HepG2 (cell line): Measurements from ENCODE around the gene HCFC1. TPM values are rescaled to one million over a fixed set of nuclear protein-coding genes. Genes with fewer than 3 reads are reported as not detected.

Source experiments
- CHCHD3 ChIP-seq: sonication (generic); formaldehyde crosslinking; IDR thresholded peaks from 2 replicates; pipeline ENCODE4 v1.8.0; 2022; ENCODE audit warnings: mild to moderate bottlenecking, missing genetic modification reagents, moderate library complexity
- CREB1 ChIP-seq, 2 experiments: fragments of 450-650 bp in 1 of 2; IDR thresholded peaks; 2 replicates each; pipeline ENCODE4 v1.6.1; 2016 to 2017; ENCODE audit warnings: control low read depth in 1 of 2, mild to moderate bottlenecking in 1 of 2, missing compliant biosample characterization in 1 of 2, missing genetic modification characterization in 1 of 2
- HNRNPLL ChIP-seq: fragments of 200-400 bp; formaldehyde crosslinking; IDR thresholded peaks from 2 replicates; pipeline ENCODE4 v1.6.1; 2017; ENCODE audit warnings: mild to moderate bottlenecking, low read depth, low read length; ENCODE audit not compliant: poor library complexity, severe bottlenecking
- NFYC ChIP-seq: IDR thresholded peaks from 2 replicates; pipeline ENCODE4 v1.6.1; 2016; ENCODE audit warnings: missing genetic modification reagents, missing compliant biosample characterization
- NR2F2 ChIP-seq: IDR thresholded peaks from 2 replicates; pipeline ENCODE4 v1.6.1; 2012; ENCODE audit warnings: low read depth, inconsistent platforms, borderline replicate concordance
- PCBP1 ChIP-seq: fragments of 200-400 bp; formaldehyde crosslinking; IDR thresholded peaks from 2 replicates; pipeline ENCODE4 v1.6.1; 2017; ENCODE audit warnings: mild to moderate bottlenecking, low read depth, low read length, borderline replicate concordance
- RCOR2 ChIP-seq: IDR thresholded peaks from 2 replicates; pipeline ENCODE4 v1.6.1; 2016; ENCODE audit warnings: missing biosample characterization, missing genetic modification reagents
- SETDB1 ChIP-seq: sonication (generic); formaldehyde crosslinking; IDR thresholded peaks from 2 replicates; pipeline ENCODE4 v1.5.1; 2020; ENCODE audit warnings: missing genetic modification reagents, mild to moderate bottlenecking, borderline replicate concordance
- SOX5 ChIP-seq: IDR thresholded peaks from 2 replicates; pipeline ENCODE4 v1.6.1; 2016; ENCODE audit warnings: borderline replicate concordance
- TAF15 ChIP-seq: fragments of 200-400 bp; formaldehyde crosslinking; IDR thresholded peaks from one replicate; pipeline ENCODE4 v1.6.1; 2018; ENCODE audit warnings: mild to moderate bottlenecking, low read depth, low read length; ENCODE audit not compliant: poor library complexity, severe bottlenecking
- ZBTB38 ChIP-seq: sonication (generic); formaldehyde crosslinking; IDR thresholded peaks from 2 replicates; pipeline ENCODE4 v1.5.1; 2020; ENCODE audit warnings: mild to moderate bottlenecking, missing genetic modification reagents
- ZNF331 ChIP-seq: sonication (generic); formaldehyde crosslinking; IDR thresholded peaks from 2 replicates; pipeline ENCODE4 v1.4.0; 2020; ENCODE audit warnings: missing genetic modification reagents
- ZNF33B ChIP-seq: sonication (generic); formaldehyde crosslinking; IDR thresholded peaks from 2 replicates; pipeline ENCODE4 v1.5.1; 2020; ENCODE audit warnings: mild to moderate bottlenecking, missing genetic modification reagents
- ZNF761 ChIP-seq: sonication (generic); formaldehyde crosslinking; conservative IDR thresholded peaks from 2 replicates; pipeline ENCODE4 v1.4.0; 2020; ENCODE audit warnings: mild to moderate bottlenecking, missing genetic modification reagents
- ZSCAN29 ChIP-seq: sonication (generic); formaldehyde crosslinking; conservative IDR thresholded peaks from 2 replicates; pipeline ENCODE4 v1.4.0; 2020; ENCODE audit warnings: mild to moderate bottlenecking, missing genetic modification reagents
- polyA plus RNA-seq, 8 experiments: library from polyadenylated mRNA; depleted of rRNA in 3 of 8; stranded (reverse) in 7 of 8; unstranded in 1 of 8; fragments of >200 nt; fragmentation: Illumina TruSeq in 4 of 8; extraction: Trizol in 4 of 8; gene quantifications; 2 replicates each; pipeline versions ENCODE4 v1.2.1 to v1.2.3, GENCODE V29; 2011 to 2016; ENCODE audit warnings: low read depth in 4 of 8, missing spikeins in 1 of 8, mixed read lengths in 1 of 8; ENCODE audit not compliant: insufficient read depth in 1 of 8
- total RNA-seq, 5 experiments: library from RNA; depleted of rRNA; stranded (reverse); fragments of >200 nt; fragmentation: Illumina TruSeq; extraction: Trizol; gene quantifications; 2 replicates each; pipeline ENCODE4 v1.2.3, GENCODE V29; 2016; ENCODE audit warnings: low read depth in 1 of 5
- TF ChIP-seq, protein P1 (sequence below): sonication (generic); formaldehyde crosslinking; IDR thresholded peaks from 2 replicates; pipeline ENCODE4 v1.4.0; 2020; ENCODE audit warnings: missing genetic modification reagents
- TF ChIP-seq, protein P2 (sequence below): sonication (generic); formaldehyde crosslinking; conservative IDR thresholded peaks from 2 replicates; pipeline ENCODE4 v1.5.0; 2020; ENCODE audit warnings: missing genetic modification reagents
- TF ChIP-seq, protein P3 (sequence below): IDR thresholded peaks from 2 replicates; pipeline ENCODE4 v1.6.1; 2016; ENCODE audit warnings: missing compliant biosample characterization, missing genetic modification reagents, borderline replicate concordance
- TF ChIP-seq, protein P4 (sequence below): sonication (generic); formaldehyde crosslinking; IDR thresholded peaks from 2 replicates; pipeline ENCODE4; 2020; ENCODE audit warnings: missing genetic modification reagents, mild to moderate bottlenecking, borderline replicate concordance
- TF ChIP-seq, protein P5 (sequence below): sonication (generic); formaldehyde crosslinking; IDR thresholded peaks from 2 replicates; pipeline ENCODE4 v1.8.0; 2022; ENCODE audit warnings: missing genetic modification reagents, mild to moderate bottlenecking, inconsistent platforms, borderline replicate concordance

HCFC1 gene
- total and polyA plus RNA-seq, 2 of the 13 experiments (the other 11 are each of a cell fraction or from before 2014, with no cell fraction given): 5.8 to 17.8 TPM

DNA sequence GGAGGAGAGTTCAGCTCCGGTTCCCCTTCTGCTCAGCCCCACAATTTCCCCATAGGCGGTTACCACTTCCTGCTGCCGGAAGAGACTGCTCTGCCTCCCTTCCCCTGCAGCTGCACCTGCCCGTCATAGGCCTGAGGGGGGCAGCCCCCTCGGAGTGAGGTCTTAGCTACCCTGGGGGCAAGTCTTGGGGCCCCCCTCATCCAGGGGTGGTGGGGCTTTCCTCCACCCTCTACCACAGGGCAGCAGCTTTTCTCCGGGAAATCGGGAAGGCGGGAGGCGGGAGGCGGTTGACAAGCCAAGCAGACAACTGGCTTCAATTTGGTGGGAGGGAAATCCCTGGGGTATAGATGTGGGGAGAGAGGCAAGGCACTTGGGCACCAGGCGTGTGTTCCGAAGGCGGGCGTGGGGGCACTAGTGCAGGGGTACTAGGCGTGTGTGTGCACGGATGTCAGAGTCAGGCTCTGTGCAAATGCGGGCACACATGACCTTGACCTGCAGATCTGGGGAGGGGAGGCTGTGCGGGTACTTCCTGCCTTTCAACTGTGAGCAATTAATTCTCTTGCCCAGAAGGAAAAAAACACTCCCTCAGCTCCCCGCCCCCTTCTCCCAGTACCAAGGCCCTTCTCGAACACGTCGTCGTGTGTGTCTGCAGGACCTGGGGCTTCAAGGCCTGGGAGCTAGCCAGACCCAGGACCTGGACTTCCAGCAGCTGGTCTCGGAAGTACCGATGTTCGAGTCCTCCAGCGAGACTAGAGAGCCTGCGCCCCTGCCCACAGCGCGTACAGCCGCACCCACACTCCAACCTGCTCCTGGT, 44.6 kb downstream of the HCFC1 start (continued):
- TF ChIP-seq, protein P1, sequence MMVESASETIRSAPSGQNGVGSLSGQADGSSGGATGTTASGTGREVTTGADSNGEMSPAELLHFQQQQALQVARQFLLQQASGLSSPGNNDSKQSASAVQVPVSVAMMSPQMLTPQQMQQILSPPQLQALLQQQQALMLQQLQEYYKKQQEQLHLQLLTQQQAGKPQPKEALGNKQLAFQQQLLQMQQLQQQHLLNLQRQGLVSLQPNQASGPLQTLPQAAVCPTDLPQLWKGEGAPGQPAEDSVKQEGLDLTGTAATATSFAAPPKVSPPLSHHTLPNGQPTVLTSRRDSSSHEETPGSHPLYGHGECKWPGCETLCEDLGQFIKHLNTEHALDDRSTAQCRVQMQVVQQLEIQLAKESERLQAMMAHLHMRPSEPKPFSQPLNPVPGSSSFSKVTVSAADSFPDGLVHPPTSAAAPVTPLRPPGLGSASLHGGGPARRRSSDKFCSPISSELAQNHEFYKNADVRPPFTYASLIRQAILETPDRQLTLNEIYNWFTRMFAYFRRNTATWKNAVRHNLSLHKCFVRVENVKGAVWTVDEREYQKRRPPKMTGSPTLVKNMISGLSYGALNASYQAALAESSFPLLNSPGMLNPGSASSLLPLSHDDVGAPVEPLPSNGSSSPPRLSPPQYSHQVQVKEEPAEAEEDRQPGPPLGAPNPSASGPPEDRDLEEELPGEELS (CRISPR knock-in tag): peak; percentile 57
- TF ChIP-seq ZNF33B (CRISPR knock-in tag) (no peak), SETDB1 (CRISPR knock-in tag) (no peak), TAF15 (no peak), CHCHD3 (CRISPR knock-in tag) (no peak), HNRNPLL (no peak), ZSCAN29 (no peak), RCOR2 (CRISPR knock-in tag) (no peak), NR2F2 (no peak; the same call in 1 of the 2 replicates), SOX5 (CRISPR knock-in tag) (peak; percentile 21; the same call in 1 of the 2 replicates), NFYC (CRISPR knock-in tag) (no peak), ZNF761 (no peak), ZBTB38 (CRISPR knock-in tag) (0 out of 2 replicates have a peak, but pooled peaks have one; percentile 18), ZNF331 (CRISPR knock-in tag) (no peak), PCBP1 (no peak), CREB1 (IDR thresholded peaks at IDR 0.05) (no peak), CREB1 (CRISPR knock-in tag; IDR thresholded peaks at IDR 0.05) (no peak; the same call in 1 of the 2 replicates)
- TF ChIP-seq, protein P2, sequence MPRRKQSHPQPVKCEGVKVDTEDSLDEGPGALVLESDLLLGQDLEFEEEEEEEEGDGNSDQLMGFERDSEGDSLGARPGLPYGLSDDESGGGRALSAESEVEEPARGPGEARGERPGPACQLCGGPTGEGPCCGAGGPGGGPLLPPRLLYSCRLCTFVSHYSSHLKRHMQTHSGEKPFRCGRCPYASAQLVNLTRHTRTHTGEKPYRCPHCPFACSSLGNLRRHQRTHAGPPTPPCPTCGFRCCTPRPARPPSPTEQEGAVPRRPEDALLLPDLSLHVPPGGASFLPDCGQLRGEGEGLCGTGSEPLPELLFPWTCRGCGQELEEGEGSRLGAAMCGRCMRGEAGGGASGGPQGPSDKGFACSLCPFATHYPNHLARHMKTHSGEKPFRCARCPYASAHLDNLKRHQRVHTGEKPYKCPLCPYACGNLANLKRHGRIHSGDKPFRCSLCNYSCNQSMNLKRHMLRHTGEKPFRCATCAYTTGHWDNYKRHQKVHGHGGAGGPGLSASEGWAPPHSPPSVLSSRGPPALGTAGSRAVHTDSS (CRISPR knock-in tag): no peak
- TF ChIP-seq, protein P3, sequence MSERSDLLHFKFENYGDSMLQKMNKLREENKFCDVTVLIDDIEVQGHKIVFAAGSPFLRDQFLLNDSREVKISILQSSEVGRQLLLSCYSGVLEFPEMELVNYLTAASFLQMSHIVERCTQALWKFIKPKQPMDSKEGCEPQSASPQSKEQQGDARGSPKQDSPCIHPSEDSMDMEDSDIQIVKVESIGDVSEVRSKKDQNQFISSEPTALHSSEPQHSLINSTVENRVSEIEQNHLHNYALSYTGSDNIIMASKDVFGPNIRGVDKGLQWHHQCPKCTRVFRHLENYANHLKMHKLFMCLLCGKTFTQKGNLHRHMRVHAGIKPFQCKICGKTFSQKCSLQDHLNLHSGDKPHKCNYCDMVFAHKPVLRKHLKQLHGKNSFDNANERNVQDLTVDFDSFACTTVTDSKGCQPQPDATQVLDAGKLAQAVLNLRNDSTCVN (CRISPR knock-in tag): no peak
- TF ChIP-seq, protein P4, sequence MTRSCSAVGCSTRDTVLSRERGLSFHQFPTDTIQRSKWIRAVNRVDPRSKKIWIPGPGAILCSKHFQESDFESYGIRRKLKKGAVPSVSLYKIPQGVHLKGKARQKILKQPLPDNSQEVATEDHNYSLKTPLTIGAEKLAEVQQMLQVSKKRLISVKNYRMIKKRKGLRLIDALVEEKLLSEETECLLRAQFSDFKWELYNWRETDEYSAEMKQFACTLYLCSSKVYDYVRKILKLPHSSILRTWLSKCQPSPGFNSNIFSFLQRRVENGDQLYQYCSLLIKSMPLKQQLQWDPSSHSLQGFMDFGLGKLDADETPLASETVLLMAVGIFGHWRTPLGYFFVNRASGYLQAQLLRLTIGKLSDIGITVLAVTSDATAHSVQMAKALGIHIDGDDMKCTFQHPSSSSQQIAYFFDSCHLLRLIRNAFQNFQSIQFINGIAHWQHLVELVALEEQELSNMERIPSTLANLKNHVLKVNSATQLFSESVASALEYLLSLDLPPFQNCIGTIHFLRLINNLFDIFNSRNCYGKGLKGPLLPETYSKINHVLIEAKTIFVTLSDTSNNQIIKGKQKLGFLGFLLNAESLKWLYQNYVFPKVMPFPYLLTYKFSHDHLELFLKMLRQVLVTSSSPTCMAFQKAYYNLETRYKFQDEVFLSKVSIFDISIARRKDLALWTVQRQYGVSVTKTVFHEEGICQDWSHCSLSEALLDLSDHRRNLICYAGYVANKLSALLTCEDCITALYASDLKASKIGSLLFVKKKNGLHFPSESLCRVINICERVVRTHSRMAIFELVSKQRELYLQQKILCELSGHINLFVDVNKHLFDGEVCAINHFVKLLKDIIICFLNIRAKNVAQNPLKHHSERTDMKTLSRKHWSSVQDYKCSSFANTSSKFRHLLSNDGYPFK (CRISPR knock-in tag): peak; percentile 63; the same call in 1 of the 2 replicates
- TF ChIP-seq, protein P5, sequence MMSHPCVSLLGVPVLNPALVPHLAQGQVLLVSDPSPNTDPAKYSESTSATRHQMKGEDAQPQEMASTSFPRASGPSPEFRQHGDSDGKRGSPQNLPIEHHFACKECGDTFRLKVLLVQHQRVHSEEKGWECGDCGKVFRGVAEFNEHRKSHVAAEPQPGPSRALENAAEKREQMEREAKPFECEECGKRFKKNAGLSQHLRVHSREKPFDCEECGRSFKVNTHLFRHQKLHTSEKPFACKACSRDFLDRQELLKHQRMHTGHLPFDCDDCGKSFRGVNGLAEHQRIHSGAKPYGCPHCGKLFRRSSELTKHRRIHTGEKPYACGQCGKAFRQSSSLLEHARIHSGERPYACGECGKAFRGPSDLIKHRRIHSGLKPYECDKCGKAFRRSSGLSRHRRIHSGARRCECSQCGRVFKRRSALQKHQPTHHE (CRISPR knock-in tag): no peak
